Activated CD8-positive, alpha-beta memory T cell treated with anti-CD3 and anti-CD28 coated beads, Interleukin-2, amount 50 U/mL, for 48 hours (primary cell): ENCODE measurements around the gene AR.
"Not testable (repeated sequence)": the region's sequence is repeated elsewhere in the genome, so short reads cannot be mapped to it uniquely, and the experiment has no call there.

Source experiments
- DNase-seq: peaks from one replicate; pipeline ENCODE4 v3.0.0-alpha.2; 2020

AR gene

DNA sequence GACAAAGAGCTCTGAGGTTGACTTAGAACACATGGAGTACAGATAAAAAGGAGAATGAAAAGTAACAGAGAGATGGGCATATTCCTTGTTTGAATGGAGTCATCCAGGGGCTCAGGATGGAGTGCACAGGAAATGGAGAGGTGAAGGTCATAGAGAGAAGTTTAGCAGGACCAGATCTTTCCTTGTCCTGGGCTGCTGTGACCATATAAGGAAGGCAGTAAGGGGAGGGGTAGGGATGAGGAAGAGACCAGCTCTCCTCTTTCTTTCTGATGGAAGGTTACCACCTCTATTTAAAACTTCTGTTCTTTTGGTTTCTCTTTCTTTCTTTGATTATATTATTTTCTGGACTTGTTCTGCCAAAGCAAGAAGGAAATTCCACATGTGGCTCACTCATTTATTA is 27.0 kb downstream of the AR start:
- DNase-seq, result no peak

DNA sequence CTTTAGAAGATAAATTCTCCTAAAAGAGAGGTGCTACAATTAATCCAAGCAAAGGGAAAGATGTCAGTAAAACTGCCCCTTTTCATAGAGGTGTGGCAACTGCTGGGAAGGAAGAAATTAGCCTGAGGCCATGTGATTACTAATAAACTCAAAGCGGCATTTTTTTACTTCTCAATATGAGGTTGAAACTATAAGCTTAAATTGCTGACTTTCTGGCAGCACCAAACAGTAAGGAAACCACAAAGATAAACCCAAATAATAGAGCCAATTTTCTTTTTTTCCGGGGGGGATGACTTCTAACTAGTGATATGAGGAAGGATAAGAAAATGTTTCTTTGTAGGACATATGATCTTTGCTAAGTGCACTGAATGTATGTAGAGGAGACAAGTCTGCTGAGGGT is 30.9 kb downstream of the AR start:
- no peak for DNase-seq

DNA sequence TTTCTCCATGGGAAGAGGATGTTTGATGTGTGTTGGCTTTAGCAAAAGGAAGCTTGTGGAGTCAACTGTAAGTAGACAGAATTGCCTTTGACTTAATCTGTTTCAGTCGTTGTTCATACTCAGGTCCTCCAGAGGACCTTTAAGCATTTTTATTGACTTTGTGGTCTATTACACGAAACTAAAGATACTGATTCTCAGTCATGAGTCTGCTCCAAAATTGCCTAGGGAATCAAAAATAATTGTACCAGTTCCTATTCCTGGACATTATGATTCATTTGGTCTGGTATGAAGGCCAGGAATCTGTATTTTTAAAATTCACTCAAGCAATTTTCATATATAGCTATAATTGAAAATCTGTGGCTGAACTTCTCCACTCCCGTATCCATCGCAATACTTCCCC is 38.6 kb downstream of the AR start:
- no peak for DNase-seq

- no peak for DNase-seq
Measured at GRCh38 chrX:67583171-67583570, 39.4 kb downstream of the AR start.

DNA sequence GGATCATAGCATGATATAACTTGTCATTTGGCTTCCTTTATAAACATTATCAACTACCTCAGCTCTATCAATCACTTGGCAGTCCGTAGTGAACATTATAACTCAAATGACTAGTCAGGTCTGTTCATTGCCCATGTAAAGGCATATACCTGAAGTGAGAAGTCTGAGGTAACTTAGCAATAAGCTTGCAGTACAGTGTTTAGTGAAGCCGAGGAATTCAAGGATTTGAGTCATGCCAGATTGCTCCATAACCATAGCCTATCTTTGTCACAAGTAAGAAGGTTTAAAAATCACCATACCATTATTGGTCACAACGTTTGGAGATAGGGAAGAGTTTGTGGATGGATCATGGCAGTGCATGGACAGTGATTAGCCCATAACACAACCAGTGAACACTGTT is 41.6 kb downstream of the AR start:
- DNase-seq, result no peak

DNA sequence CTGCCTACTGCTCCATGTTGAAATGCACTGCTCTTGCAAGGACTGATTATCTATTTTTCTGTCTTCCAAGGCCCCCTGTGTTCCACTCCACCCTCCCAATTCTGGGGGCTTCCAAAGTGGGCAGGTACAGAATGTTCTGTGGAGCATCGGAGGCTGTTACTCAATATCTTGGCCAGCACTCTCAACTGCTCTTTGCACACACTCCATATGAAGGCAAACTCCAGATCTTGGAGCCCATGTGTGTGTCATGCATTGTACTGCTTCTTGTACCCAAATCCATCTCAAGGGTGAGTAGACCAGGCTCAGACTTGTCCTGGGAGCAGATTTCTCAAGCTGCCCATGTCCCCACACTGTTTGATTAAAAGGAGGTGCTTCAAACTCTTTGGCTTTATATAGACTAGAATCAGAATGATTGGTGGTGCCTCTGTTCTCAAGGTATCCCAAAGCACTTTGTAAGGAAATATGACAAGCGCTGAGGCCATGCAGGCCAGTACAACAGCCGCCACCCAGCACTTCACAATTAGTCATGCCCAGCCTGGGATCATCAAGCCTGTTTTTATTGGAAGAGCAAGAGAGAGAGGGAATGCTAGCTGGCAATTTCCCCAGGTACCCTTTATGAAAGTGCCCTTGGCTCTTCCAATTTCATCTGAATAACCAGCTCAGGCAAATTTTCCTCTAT is 44.3 kb downstream of the AR start:
- no peak for DNase-seq

- DNase-seq, result no peak
Measured at GRCh38 chrX:67596839-67597790, 53.3 kb downstream of the AR start.

GRCh38 chrX:67599532-67599931 is 55.7 kb downstream of the AR start:
- no peak for DNase-seq

GRCh38 chrX:67601771-67602170 is 58.0 kb downstream of the AR start:
- no peak for DNase-seq

DNA sequence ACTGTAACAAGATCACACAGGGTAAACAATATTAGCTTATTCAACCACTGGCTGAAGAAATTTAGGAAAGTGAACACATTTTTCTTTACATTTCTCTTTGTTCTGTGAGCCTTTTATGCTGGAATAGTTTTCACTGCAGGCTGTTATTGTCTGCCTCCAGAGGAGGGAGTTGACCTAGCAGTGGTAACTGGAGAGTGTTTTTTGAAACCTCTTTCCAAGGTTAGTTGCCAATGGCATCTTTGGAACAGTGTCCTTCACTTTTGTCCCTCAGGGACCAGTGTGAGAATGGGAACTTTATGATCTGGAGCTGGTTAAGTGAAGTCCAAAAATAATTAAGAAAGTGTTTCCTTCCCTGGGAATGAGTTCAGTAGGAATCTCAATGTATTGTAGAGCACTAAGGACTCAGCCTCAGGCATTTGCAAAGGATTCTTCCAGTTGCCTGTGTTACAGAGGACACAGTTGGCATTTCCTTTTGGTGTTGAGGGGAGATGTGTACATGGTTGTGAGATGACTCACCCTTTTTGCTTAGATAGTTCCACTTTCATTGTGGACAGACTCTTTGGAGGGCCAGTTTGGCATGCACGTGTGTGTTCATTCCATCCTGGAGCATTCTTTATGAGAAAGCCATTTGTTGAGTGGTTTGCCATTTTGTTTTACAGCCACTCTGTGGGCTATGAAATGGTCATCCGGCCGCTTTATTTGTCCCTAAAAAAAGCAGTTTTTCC is 61.3 kb downstream of the AR start:
- DNase-seq, result no peak

GRCh38 chrX:67607466-67607865 is 63.6 kb downstream of the AR start:
- DNase-seq, result no peak

DNA sequence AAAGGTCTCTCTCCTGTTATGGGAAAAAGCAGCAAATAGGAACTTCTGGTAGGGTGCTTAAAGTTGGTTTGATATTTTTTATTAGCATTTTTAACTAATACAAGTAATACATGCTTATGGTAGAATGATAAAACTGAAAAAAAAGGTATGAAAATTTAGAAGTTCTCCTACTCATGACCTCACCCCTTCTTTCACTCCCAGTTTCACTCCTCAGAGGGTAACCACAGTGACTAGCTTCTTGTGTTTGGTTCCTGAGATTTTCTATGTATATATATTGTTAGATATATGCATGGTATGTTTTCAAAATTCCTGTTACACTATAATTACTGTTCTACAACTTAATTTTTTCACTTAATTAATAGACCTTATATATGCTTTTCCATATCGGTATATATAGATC is 66.5 kb downstream of the AR start:
- no peak for DNase-seq

DNA sequence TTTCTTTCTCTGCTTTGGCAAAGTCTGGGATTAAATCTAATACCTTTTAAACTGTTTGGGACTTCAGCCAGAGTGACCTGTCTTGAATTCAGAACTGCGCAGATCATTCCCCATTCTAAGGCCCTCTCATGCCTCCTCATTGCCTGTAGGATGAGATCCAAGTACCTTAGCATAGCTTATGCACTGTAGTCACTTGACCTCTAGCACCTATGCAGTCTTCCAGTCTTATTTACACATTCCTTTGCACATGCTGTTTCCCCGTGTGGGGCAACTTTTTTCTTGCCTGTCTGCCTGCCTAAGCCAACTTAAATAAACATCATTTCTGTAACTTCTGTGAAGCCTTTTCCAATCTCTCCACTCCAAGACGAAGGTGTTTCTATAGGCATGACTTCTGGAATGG is 68.4 kb downstream of the AR start:
- no peak for DNase-seq

DNA sequence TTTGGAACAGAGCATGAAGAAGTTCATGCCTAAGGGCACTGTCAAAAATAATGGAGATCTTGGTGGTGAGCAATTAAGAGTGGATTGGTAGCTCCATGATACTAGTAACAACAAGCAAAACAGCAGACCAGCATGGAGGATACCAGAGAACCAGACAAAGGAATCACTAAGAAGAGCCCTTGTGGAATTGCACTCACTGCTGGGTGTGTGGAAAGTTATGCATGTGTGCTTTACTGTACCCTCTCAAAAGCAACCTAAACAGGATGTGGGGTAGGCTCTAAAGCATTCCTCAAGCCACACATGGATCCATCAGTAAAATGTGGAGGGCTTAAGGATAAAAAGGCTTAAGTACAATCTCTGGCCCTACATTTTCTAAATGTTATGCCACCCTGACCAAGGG is 69.5 kb downstream of the AR start:
- DNase-seq, result no peak

DNA sequence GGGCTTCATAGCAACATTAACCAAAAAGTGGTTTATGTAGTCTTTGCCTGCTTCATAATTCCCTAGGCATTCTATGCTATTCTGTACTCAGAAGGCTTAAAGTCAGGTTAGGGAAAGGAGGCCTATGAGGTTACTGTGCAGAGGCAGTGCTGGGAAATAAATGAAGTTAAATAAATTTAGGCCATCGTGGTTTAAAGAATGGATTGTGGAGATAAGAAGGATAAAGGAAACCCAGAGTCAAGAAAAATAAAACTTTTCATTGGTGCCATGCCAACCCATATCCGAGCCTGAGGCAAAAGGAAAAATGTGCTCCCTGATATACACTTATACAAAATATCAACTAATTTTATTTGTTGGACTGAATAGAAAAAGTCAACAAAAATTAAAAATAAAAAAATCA is 70.2 kb downstream of the AR start:
- DNase-seq, result no peak

DNA sequence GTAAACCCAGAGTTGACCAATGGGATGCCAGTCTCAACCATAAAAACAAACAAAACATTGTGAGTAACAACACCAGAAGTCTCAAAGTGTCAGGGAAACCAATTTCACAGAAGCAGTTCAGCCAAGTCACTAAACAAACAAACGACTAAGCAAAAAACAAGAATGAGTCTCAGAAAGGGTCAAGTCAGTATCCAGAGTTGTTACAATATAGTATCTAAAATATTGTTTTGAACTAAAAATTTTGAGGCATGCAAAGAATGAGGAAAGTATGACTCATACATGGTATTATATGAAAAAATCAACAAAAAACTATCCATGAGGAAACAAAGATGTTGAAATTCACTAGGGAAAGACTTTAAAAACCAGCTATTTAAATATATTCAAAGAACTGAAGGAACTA is 70.6 kb downstream of the AR start:
- no peak for DNase-seq

GRCh38 chrX:67619253-67619652 is 75.4 kb downstream of the AR start:
- no peak for DNase-seq

DNA sequence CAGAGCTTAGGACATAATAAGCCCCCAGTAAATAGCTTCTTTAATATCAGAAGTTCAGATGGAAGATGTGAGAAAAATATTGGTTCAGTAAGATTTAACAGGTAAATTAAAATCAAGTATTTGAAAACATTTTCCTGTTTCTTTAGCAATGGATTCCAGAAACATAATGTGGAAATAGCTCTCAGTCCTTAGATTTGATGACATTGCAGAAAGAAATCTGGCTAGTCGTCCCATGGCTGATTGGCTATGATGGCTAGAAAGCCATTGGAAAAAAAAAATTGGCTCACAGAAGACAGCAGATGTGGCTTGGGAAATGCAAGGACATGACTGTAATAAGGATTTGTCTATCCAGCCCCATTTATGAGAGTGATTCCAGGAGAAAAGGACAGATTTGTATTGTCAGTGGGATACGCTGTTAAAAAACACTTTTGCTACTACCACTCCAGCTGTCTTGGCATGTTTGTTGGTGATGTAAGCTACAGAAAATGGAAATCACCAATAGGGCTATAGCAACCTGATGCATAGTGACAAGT is 78.3 kb downstream of the AR start:
- DNase-seq, result no peak

DNA sequence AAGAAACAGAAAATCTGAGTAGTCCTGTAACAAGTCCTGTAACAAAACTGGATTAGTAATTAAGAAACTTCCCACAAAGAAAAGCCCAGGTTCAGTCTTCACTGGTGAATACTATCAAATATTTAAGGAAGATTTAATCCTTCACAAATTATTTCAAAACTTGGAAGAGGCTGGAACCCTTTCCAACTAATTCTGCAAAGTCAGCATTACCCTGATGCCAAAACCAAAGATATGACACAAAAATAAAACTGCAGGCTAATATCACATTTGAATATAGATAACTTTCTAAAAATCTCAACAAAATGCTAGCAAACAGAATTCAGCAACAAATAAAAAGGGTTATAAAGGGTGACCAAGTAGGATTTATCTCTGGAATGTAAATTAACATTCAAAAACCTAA is 80.5 kb downstream of the AR start:
- DNase-seq, result no peak

GRCh38 chrX:67635424-67635823 is 91.6 kb downstream of the AR start:
- DNase-seq, result no peak

- DNase-seq, result no peak
Measured at GRCh38 chrX:67636532-67636931, 92.7 kb downstream of the AR start.

DNA sequence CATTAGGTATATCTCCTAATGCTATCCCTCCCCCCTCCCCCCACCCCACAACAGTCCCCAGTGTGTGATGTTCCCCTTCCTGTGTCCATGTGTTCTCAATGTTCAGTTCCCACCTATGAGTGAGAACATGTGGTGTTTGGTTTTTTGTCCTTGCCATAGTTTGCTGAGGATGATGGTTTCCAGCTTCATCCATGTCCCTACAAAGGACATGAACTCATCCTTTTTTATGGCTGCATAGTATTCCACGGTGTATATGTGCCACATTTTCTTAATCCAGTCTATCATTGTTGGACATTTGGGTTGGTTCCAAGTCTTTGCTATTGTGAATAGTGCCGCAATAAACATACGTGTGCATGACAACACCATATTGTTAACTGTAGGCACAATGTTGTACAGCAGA is 93.5 kb downstream of the AR start:
- DNase-seq, result not testable (repeated sequence)

DNA sequence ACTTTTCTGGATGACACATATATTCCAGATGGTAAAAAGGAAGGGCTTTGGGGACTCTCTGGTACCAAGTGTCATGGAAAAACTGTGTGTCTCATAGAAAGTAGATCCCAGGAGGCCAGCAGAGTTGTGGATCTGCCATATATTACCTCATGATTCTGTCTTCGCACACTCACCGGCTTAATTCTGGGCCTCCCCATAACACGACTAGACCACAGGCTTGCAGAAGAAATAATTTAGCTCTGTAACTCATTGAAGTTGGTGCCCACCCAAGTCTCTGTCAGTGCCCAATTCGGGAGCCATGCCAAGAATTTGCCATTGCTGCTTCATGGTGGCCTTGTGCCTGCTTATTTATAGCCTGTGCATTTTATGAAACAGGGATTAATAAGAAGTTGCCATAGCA is 104.5 kb downstream of the AR start:
- DNase-seq, result no peak
